Measurements from ENCODE around the gene SOX18. TPM values are rescaled to one million over a fixed set of nuclear protein-coding genes. Genes with fewer than 3 reads are reported as not detected.

Gene SOX18
- total RNA-seq, 4 donors from 2014 or later, result 1.1 to 7.3 (median 4.3) TPM

- no peak for DNase-seq (ENCODE audit: low spot score in 2 of 2)
- WGBS, 2 donors, result 83 to 88% methylated on average over 25 to 29 of the region's 29 CpGs
- no peak for TF ChIP-seq POLR2A (IDR thresholded peaks at IDR 0.05)
- TF ChIP-seq, protein P1, sequence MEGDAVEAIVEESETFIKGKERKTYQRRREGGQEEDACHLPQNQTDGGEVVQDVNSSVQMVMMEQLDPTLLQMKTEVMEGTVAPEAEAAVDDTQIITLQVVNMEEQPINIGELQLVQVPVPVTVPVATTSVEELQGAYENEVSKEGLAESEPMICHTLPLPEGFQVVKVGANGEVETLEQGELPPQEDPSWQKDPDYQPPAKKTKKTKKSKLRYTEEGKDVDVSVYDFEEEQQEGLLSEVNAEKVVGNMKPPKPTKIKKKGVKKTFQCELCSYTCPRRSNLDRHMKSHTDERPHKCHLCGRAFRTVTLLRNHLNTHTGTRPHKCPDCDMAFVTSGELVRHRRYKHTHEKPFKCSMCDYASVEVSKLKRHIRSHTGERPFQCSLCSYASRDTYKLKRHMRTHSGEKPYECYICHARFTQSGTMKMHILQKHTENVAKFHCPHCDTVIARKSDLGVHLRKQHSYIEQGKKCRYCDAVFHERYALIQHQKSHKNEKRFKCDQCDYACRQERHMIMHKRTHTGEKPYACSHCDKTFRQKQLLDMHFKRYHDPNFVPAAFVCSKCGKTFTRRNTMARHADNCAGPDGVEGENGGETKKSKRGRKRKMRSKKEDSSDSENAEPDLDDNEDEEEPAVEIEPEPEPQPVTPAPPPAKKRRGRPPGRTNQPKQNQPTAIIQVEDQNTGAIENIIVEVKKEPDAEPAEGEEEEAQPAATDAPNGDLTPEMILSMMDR (IDR thresholded peaks at IDR 0.05), result no peak
- intact Hi-C loops (cut with DNase I; ENCODE audit: low total_unique reads), result no loop called here
- no peak overlapping the region for H3K4me3 ChIP-seq (ENCODE audit: low read depth, poor library complexity, severe bottlenecking)
These were observed 23.5 kb downstream of the SOX18 start for GRCh38 chr20:64025826-64026412.

DNA sequence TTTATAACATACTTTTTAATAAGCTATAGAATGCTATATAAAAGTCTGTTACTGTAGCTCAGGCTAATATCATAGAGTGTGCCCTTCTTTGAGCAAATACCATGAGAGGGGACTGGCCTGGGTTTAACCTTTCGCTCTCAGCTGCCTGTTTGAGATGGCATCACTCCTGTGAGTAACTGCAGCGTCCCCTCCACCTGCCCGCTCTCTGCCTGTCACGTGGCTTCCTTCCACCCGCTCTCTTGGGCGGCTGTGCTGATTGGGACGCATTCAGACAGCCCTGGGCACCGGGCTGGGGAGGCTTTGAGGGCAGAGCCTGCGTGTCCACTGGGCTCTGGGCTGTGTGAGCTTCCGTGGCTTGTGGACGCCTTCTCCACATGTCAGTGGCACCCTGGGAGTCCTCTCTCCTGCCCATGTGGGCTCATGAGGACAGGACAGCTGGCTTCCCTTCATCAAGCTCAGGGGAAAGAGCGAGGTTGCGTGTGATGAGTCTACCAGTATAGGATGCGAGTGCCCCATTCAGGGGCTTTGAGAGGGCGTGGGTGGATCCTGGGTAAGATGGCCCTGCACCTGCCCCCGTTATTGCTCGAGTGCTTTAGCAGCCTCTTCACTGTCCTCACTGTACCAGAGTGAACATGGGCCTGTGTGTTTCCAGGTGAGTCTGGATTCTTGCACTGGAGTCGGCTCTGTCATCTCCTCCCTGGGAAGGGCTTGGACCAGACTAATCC is 24.2 kb downstream of the SOX18 start:
- no peak overlapping the region for H3K4me3 ChIP-seq (ENCODE audit: low read depth, poor library complexity, severe bottlenecking)
- TF ChIP-seq, protein P1 (IDR thresholded peaks at IDR 0.05), result no peak
- no peak for TF ChIP-seq POLR2A (IDR thresholded peaks at IDR 0.05)
- intact Hi-C loops (cut with DNase I; ENCODE audit: low total_unique reads), result no loop called here
- DNase-seq (ENCODE audit: low spot score in 2 of 2), result no peak
- WGBS, 2 donors, result 91 to 96% methylated on average over 17 to 18 of the region's 18 CpGs

GRCh38 chr20:64024141-64024990 is 25.1 kb downstream of the SOX18 start:
- H3K4me3 ChIP-seq (ENCODE audit: low read depth, poor library complexity, severe bottlenecking), result no peak overlapping the region
- TF ChIP-seq POLR2A (IDR thresholded peaks at IDR 0.05), result no peak
- TF ChIP-seq, protein P1 (IDR thresholded peaks at IDR 0.05), result no peak
- 94% methylated on average over 17 of the region's 17 CpGs for WGBS, 2 donors
- DNase-seq (ENCODE audit: low spot score in 2 of 2), result no peak
- intact Hi-C loops (cut with DNase I; ENCODE audit: low total_unique reads), result no loop called here

- DNase-seq (ENCODE audit: low spot score in 2 of 2), result no peak
- H3K4me3 ChIP-seq (ENCODE audit: low read depth, poor library complexity, severe bottlenecking), result no peak overlapping the region
- TF ChIP-seq, protein P1 (IDR thresholded peaks at IDR 0.05), result no peak
- TF ChIP-seq POLR2A (IDR thresholded peaks at IDR 0.05), result no peak
- 72 to 79% methylated on average over 13 to 15 of the region's 15 CpGs for WGBS, 2 donors
- intact Hi-C loops (cut with DNase I; ENCODE audit: low total_unique reads), result no loop called here
These were observed 25.9 kb downstream of the SOX18 start for GRCh38 chr20:64023361-64024140.

DNA sequence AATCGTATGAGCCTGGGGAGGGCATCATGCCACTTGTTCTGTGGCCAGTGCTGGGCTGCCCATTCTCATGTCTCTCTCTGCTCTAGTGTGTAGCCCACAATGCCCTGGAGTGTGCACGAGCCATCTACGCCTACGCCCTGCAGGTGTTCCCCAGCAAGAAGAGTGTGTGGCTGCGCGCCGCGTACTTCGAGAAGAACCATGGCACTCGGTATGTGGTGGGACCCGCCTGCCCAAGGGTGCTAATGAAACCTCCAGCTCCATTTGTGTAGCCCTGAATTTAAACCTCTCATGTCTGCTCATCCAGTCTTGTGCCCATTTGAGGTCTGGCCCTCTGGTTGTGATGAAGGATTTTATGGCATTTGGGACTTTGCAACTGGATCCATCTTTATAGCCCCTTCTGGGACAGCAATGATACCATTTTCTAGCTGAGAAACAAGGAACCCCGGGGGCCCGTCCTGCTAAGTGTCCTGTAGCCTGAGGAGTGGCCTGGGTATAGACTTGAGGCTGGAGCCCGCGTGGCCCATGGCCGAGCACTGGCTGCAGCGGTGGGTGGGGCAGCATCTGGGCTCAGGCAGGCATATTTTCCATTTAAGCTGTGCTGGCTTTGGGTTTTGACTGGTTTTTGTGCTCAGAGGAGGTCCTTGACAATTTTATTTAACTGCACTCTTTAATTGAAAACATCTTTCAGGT is 26.6 kb downstream of the SOX18 start:
- intact Hi-C loops (cut with DNase I; ENCODE audit: low total_unique reads), result no loop called here
- 85 to 94% methylated on average over 17 of the region's 17 CpGs for WGBS, 2 donors

More for the DNA sequence above, 26.6 kb downstream of the SOX18 start:
- TF ChIP-seq, protein P1 (IDR thresholded peaks at IDR 0.05), result no peak
- no peak for TF ChIP-seq POLR2A (IDR thresholded peaks at IDR 0.05)
- no peak for DNase-seq (ENCODE audit: low spot score in 2 of 2)
- H3K4me3 ChIP-seq (ENCODE audit: low read depth, poor library complexity, severe bottlenecking), result no peak overlapping the region

Data from lower leg skin (tissue), 4 donors.